NCI-H1092 (cell line): ENCODE data around the gene SHCBP1.

Source experiments
- DNase-seq: peaks from one replicate; lab custom pipeline; 2025; lab: John Stamatoyannopoulos, UW

Gene SHCBP1

DNA sequence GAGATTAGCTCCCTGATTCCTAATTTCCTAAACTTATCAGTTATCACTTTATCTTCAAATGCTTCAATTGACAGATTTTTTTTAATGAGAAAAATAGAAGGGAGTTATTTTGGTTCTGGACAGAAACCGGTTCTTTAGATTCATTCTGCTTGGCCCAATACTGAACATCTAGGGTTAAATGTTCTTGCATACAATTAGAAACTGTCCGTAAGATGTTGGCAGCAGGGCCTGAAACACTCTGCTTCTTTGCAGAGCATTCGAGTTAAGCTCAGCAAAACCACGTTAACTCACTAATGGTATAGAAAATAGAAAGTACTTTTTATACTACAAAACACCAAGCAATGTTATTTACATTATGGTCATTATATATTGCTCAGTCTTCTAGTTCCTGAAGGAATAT lies 7.2 kb downstream of the SHCBP1 start:
- no peak for DNase-seq

DNA sequence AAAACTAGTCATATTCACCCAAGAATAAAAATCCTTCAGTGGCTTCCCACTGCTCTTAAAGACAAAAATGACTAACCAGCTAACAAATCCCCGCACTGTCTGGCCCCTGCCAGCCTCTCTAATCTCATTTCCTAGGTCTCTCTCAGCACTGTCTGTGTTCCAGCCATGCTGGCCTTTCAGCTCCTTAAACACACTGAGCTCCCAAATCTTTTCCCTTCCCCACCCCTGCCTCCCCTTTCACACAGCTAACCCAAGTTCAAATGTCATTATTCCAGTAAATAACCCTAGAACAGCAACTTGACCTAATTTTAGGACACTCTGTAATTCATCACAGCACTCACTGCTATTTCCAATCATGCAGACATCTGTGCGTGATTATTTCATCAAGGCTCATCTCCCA lies 7.8 kb downstream of the SHCBP1 start:
- DNase-seq, result no peak

DNA sequence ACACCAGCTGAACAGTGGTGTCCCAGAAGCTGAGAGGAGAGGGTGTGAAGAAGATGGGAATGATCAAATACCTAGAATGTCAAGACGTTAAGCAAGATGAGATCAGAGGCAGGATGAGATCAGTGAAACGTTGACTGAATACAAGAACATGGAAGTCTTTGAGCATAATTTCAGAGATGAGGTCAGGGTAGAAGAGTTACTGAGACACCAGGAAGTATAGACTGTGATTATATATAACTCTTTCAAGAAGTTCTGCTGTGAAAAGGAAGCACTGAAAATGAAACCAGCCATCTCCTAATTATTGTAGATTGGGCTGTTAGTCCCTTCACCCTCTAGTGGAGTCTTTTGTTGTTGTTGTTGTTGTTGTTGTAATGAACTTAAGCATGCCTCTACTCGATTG lies 9.1 kb downstream of the SHCBP1 start:
- DNase-seq, result no peak

DNA sequence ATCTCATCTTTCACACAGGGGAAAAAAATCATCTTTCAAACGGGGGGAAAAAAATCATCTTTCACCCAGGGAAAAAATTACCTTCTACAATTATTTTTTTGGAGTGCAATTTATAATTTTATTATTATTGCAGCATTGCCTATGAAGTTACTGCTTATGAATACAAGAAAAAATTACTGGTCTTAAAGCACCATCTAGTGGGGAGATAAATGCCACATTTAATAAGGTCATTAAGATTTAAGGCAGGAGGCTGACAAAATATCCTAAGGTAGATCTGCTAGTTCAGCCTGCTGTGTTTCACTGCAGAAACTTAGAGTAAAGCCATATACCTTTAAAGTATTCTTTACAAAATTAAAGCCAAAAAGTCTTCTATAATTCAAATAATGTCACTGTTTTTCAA lies 13.7 kb downstream of the SHCBP1 start:
- DNase-seq, result no peak

DNA sequence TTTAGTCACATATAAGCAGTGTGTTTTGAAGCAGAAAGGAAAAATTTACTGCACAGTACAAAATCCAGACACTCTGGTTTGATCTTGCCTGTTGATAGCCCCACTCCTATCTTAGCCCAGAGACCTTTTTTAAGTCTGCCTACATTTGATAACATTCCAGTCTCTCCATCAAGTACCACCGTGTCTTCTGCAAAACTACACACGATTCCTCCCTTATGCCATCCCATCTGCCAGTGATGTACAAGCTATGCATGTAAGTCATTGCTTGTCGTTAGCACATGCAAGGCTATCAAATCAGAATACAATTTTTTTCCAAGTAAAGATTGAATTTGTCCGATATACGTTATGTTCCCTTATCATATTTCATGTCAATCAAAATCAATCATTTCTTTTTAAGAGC lies 14.9 kb downstream of the SHCBP1 start:
- no peak for DNase-seq

DNA sequence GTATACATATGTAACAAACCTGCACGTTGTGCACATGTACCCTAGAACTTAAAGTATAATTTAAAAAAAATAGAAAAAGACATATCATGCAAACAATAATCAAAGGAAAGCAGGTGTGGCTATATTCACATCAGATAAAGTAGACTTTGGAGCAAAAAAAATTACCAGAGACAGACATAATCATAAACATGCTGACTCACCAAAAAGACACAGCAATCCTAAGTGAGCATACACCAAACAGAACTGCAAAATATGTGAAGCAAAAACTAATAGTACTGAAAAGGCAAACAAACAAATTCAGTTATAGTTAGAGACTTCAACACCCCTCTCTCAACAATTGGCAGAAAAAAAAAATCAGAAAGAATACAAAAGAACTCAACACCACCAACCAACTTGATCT lies 29.9 kb downstream of the SHCBP1 start:
- no peak for DNase-seq

DNA sequence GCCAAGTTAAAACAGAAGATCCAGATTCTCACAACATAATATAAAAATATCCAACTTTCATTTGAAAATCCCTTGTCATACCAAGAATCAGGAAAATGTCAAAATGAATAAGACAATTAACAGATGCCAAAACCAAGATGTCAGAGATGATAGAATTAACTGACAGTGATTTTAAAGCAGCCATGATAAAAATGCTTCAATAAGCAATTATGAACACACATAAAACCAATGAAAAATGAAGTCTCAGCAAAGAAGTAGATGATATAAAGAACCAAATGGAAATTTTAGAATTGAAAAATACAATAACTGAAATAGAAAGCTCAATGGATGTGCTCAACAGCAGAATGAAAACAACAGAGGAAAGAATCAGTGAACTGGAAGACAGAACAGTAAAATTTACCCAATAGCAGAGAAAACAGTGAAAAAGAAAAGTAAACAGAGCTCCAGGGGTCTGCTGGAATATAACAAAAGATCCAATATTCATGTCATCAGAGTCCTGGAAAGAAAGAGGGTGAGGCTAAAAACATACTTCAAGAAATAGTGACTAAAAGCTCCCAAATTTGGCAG lies 35.1 kb downstream of the SHCBP1 start:
- no peak for DNase-seq

DNA sequence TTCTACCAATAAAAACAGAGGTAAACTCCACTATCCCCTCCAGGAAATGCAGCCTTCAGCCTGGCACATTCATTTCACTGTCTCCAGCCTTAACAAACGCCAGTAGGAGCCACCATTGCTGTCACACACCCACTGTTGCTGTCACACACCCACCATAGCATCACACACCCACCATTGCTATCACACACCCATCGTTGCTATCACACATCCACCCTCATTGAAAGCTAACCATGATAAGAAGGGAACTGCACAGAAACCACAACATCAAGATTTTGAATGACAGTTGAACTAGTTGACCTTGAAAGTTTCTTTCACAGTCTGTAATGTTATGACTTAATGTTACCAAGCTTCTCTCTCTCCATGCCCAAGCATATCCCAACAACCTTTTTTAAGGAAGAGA lies 38.1 kb downstream of the SHCBP1 start:
- no peak for DNase-seq

DNA sequence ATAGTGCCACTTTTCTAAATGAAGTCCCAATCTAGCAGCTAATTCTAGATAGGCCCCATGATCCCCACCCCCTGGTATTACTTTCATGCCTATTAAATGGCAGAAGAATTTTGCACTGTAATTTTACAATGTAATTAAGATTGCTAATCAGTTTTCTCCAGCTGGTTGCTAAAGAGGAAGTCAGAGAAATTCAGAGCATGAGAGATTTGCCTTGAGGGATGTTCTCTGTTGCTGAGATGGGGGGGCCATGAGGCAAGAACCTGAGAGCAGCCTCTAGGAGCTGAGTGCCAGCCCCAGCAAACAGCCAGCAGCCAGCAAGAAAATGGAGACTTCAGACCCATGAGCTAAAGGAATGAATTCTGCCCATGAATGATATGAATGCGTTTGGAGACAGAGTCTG lies 38.9 kb downstream of the SHCBP1 start:
- no peak for DNase-seq

DNA sequence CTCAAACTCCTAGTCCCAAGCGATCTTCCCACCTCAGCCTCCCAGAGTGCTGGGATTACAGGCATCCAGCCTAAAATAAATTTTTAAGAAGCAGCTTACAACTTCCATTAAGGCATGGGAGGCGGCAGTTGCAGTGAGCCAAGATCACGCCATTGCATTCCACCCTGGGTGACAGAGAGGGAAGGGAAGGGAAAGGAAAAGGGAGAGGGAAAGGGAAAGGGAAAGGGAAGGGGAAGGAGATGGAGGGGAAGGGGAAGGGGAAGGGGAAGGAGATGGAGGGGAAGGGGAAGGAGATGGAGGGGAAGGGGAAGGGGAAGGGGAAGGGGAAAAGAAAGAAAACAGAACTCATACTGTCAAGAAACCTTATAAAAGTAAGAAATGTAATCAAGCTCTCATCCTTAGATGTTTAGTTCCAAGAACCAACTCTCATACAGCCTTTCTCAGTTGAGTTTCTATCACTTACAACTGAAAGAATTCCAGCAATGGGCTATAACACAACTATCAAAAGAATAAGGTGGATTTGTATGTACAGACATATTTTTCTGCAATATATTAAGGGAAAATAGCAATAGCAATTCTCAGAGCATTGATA lies 43.1 kb downstream of the SHCBP1 start:
- DNase-seq, result no peak

DNA sequence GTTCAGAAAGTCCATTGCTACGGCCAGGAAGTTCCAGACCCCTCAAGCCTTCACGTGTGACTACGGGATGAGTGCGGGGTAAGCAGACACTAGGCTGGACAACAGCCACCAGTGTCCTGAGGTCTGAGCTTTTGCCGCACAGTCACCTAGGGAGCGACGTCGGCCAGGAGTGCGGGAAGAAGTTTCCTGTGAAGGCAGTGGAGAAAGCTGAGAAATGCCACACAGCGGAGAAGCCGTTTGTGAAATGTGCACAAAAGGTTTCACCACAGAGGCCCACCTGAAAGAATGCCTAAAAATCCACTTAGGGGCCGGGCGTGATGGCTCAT lies 47.4 kb downstream of the SHCBP1 start:
- no peak for DNase-seq

DNA sequence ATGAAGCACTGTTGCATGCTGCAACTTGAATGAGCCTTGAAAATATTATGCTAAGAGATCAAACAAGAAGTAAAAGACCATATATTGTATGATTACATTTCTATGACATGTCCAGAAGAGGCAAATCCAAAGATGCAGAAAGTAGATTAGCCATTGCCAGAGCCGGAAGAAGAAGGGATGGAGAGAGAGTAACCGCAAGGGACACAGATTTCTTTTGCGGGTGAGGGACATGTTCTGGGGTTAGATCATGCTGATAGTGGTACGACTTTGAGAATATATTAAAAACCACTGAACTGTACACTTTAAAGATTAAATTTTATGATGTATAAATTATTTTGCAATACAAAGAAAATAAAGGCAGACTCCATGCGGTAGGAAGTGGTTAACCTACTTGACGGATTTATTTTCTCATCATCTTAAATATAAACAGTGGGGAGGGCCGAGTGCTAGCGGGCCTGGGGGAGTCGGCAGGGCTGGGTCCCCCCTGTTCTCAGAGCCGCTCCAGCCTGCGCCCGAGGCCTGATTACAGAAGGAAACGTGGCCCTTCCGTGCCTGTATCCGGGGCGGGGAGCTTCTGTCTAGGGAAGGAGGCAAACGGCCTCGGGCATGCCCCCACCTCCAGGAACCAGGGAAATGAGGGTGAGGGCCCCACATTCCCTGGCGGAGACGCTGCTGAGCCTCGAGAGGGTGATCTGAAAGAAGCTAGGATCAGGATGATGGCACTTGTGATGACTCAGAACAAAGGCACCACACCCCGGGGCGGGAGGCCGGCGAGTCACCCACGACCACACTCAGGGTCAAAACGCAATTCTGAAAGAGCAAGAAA lies 48.0 kb downstream of the SHCBP1 start:
- no peak for DNase-seq

DNA sequence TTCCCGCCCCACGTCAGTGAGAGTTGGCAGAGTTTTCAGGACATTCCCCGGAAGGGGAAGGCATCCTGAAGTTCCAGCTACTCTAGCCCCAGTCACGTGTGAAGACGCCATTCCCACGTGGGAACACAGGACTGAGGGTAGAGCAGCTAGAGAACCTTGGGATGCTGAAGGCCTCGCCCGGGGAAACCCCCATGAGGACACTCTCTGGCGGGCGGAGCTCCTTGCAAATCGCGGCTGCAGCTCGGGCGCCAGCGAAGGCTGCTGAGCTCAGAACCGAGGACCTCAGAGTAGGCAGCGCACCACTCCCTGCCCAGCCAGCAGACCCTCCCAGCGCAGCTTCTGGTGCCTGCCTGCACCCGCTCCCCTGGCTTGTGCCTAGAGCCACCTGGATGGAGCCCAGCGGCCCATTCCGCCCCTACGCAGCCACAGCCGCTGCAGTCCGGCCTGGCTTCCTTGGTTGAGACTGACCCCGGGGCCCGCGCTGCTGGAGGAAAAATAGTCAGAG lies 51.9 kb downstream of the SHCBP1 start:
- no peak for DNase-seq

DNA sequence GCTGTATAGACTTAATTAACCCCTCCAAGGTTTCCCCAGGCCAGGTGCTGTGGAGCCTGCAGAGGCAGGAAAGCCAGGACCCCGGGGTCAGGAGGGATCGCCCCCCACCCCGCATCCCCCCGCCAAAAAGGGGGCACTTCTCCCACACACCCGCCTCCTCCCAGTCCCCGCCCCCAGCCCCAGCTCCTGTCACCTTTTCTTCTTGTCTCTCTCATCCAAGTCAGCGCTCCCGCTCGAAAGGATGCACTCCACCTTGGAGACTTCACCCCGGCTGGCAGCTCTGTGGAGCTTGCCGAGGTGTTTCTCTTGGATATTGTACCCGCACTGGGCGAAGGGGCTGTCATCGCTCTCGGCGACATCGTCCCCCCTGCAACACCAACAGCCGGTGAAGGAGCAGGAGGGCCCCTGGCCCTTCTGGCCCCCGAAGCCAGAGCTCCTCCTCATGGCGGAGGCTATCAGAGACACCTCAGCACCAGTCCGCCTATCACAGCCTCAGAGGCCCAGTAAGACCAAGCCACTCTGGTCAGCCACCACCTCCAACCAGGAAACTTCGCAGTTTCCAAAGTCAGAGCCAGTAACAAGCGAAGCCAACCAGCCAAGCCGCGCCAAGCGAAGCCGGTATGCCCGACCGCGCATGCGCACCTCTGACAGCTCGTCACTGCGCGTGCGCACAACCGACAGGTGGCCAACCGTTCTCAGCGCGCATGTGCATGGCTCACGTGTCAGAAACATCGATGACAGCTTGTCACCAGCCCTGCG lies 52.5 kb downstream of the SHCBP1 start:
- no peak for DNase-seq

DNA sequence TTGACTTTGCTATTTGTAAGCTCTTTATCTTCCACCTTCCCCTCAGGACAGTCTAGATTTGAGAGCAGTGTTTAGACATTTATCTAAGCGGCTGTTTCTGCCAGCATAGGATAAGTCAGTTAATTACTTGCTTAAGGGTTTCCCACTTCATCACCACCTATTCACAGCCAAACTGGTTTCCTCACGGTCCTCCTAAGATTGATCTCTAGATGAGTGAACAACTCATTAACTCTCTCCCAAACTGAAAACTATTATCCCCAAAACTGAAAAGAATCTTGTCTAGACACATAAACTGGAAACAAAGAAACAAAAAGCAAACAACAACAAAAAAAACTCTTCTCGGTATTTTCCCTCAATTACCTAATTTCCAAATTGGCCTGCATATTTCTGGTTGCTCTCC lies 58.2 kb downstream of the SHCBP1 start:
- DNase-seq, result no peak

DNA sequence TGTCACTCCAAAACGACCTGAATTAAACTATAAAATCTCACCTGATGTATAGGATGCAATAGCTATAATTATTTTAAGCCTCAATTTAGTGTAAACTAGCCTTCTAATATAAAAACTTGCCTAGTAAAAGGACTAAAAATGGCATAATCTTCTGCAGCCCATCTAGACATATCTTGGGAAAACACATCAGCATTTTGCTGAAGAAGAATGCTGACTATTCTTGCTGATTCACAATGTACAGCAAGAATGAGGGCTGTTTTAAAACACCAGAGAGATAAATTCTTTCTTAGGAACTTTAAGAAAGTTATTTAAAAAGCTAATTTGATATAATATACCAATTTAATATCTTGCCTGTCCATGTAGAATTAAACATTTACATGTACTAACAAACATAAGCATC lies 63.2 kb downstream of the SHCBP1 start:
- DNase-seq, result no peak

DNA sequence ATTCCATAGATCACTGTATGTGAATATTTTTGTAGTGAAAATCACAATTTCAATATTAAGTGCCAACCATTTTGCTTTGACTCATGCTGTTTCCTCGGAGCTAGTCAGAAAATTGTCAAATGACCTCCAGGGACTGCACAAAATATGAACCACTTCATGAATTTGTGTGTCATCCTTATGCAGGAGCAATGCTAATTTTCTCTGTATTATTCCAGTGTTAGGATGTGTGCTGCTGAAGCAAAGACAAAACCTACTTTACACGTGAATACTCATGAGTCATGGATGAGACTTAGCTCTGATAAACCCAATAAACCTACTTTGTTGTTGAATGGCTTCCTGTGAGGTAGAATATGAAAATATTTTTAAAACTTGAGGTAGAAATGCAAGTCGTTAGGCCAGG lies 65.2 kb downstream of the SHCBP1 start:
- no peak for DNase-seq

DNA sequence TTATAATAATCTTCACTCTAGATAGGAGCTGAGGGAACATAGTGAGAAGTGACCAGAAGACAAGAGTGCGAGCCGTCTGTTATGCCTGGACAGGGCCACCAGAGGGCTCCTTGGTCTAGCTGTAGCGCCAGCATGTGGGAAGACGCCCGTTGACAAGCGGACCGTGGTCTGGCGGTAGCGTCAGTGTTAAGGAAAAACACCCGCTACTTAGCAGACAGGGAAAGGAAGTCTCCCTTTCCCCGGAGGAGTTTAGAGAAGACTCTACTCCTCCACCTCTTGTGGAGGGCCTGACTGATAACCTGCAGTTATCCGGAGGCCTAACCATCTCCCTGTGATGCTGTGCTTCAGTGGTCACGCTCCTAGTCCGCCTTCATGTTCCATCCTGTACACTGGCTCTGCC lies 66.7 kb downstream of the SHCBP1 start:
- DNase-seq, result peak; percentile 46

DNA sequence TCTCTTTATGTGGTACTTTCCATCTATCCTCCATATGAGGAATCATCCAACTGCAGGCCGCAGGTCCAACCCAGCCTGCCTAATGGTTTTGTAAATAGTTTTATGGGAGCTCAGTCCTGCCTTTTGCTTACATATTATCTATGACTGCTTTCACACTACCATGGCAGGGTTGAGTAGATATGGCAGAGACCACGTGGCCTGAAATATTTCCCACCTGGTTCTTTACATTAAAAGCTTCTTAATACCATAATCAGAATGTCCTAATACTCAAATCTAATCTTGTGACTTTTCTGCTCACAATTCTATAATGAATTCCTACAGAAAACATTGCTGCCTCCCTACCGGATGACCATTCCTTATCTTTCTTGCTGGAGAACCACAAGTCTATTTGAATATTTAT lies 71.7 kb downstream of the SHCBP1 start:
- no peak for DNase-seq
